T1000 (cell line): ENCODE measurements around the gene HAUS5.
"Not testable (repeated sequence)": the region's sequence is repeated elsewhere in the genome, so short reads cannot be mapped to it uniquely, and the experiment has no call there.

Experiments used
- DNase-seq: peaks from one replicate; lab custom pipeline; 2025; ENCODE audit warnings: mixed read lengths; lab: John Stamatoyannopoulos, UW

The HAUS5 gene

GRCh38 chr19:35643255-35644205, 31.0 kb downstream of the HAUS5 start:
- DNase-seq: peak; percentile 79

GRCh38 chr19:35644206-35644986, 31.9 kb downstream of the HAUS5 start:
- DNase-seq: peak; percentile 89

GRCh38 chr19:35644987-35645679, 32.6 kb downstream of the HAUS5 start:
- DNase-seq: peak; percentile 54

- DNase-seq: no peak
Observed at GRCh38 chr19:35645680-35646511, 33.4 kb downstream of the HAUS5 start.

- DNase-seq: peak; percentile 89
Observed at GRCh38 chr19:35648017-35648961, 35.8 kb downstream of the HAUS5 start, which contains the start of gene COX6B1. Gene COX6B1 (plus strand): TSS chr19:35648323. CDS start chr19:35651244, 2,921 bp downstream.

GRCh38 chr19:35650581-35650980, 38.0 kb downstream of the HAUS5 start:
- no peak for DNase-seq

GRCh38 chr19:35654828-35655227, 42.3 kb downstream of the HAUS5 start:
- not testable (repeated sequence) for DNase-seq

- no peak for DNase-seq
Observed at GRCh38 chr19:35655600-35655999, 43.1 kb downstream of the HAUS5 start.

GRCh38 chr19:35656700-35657099, 44.2 kb downstream of the HAUS5 start:
- no peak for DNase-seq

- no peak for DNase-seq
Observed at GRCh38 chr19:35657904-35658700, 45.6 kb downstream of the HAUS5 start.

- DNase-seq: no peak
Observed at GRCh38 chr19:35661995-35662340, 49.4 kb downstream of the HAUS5 start.

- DNase-seq: no peak
Observed at GRCh38 chr19:35663981-35664380, 51.4 kb downstream of the HAUS5 start.

- no peak for DNase-seq
Observed at GRCh38 chr19:35665157-35665556, 52.6 kb downstream of the HAUS5 start.

GRCh38 chr19:35665604-35666003, 53.1 kb downstream of the HAUS5 start:
- no peak for DNase-seq

- no peak for DNase-seq
Observed at GRCh38 chr19:35666251-35666913, 53.8 kb downstream of the HAUS5 start, which contains the start of gene UPK1A. Gene UPK1A (plus strand): TSS chr19:35666517. CDS start chr19:35666813, 296 bp downstream.

- DNase-seq: no peak
Observed at GRCh38 chr19:35669566-35669965, 57.0 kb downstream of the HAUS5 start.

GRCh38 chr19:35669974-35670373, 57.4 kb downstream of the HAUS5 start:
- DNase-seq: no peak

- no peak for DNase-seq
Observed at GRCh38 chr19:35670686-35671085, 58.2 kb downstream of the HAUS5 start.

- DNase-seq: no peak
Observed at GRCh38 chr19:35671818-35672217, 59.3 kb downstream of the HAUS5 start.
